BJ (cell line): ENCODE data around the gene NPTX1. TPM values are rescaled to one million over a fixed set of nuclear protein-coding genes. Genes with fewer than 3 reads are reported as not detected.

Experiments
- polyA plus RNA-seq: library from polyadenylated mRNA; depleted of rRNA; stranded (reverse); fragments of >200 nt; gene quantifications from 2 replicates; pipeline ENCODE4 v1.2.3, GENCODE V29; 2011; rRNA removed
- small RNA-seq: library from RNA; depleted of rRNA; stranded (forward); fragments of <200 nt; gene quantifications from one replicate; pipeline ENCODE3, GENCODE V24; 2012; ENCODE audit warnings: low replicate concordance, low read depth; ENCODE audit not compliant: insufficient read length

Gene NPTX1
- polyA plus RNA-seq, 1 experiment = 0.43 TPM

Small RNA genes lying within 50 kb of the gene (small RNA-seq; reads per million reads assigned to genes)
- gene AC120024.2 (not detected), gene AC120024.3 (not detected), gene MIR4730 (not detected)

Other genes starting within 250 kb of the NPTX1 start
- gene RNF213, start 215.8 kb downstream of the NPTX1 start, polyA plus RNA-seq = 38.2 and 53.1 TPM in 2 replicates
- gene ENDOV, start 61.4 kb downstream of the NPTX1 start, polyA plus RNA-seq = 19.5 and 29.8 TPM in 2 replicates
- 5.5 and 10.8 TPM in 2 replicates for gene RPTOR, start 68.2 kb upstream of the NPTX1 start, polyA plus RNA-seq